GM23338 (cell line): ENCODE results near the gene CGNL1.

Experiments used
- CREB1 ChIP-seq: fragments of 250-450 bp; sonication (Bioruptor Pico); IDR thresholded peaks from 2 replicates; pipeline ENCODE4 v1.5.0; 2020; ENCODE audit warnings: low read depth, mild to moderate bottlenecking, moderate library complexity
- EZH2 ChIP-seq: fragments of 200-600 bp; sonication (generic); IDR thresholded peaks from one replicate; pipeline ENCODE4 v1.8.0; 2017; ENCODE audit warnings: antibody characterized with exemption, mild to moderate bottlenecking, low read depth; ENCODE audit not compliant: unreplicated experiment
- EZH2phosphoT487 ChIP-seq: fragments of 200-600 bp; sonication (generic); IDR thresholded peaks from one replicate; pipeline ENCODE4 v1.8.1; 2018; ENCODE audit warnings: antibody characterized with exemption; ENCODE audit not compliant: unreplicated experiment
- JUNB ChIP-seq: IDR thresholded peaks from one replicate; pipeline ENCODE4 v1.6.1; 2016; ENCODE audit warnings: antibody characterized with exemption; ENCODE audit not compliant: unreplicated experiment
- NANOG ChIP-seq: IDR thresholded peaks from 2 replicates; pipeline ENCODE4 v1.6.1; 2016; ENCODE audit warnings: antibody characterized with exemption, borderline replicate concordance
- POLR2AphosphoS5 ChIP-seq: IDR thresholded peaks from 2 replicates; pipeline ENCODE4 v1.6.1; 2016; ENCODE audit warnings: antibody characterized with exemption, low read depth
- STAT1 ChIP-seq: IDR thresholded peaks from one replicate; pipeline ENCODE4 v1.6.1; 2016; ENCODE audit warnings: antibody characterized with exemption; ENCODE audit not compliant: unreplicated experiment
- ZNF114 ChIP-seq: fragments of 250-450 bp; sonication (Bioruptor Pico); IDR thresholded peaks from 2 replicates; pipeline ENCODE4 v1.5.0; 2020; ENCODE audit warnings: mild to moderate bottlenecking, moderate library complexity
- TF ChIP-seq, protein P1 (sequence below), 2 experiments: fragments of 200-600 bp in 1 of 2; sonication (generic) in 1 of 2; conservative IDR thresholded peaks; 2 replicates each; pipeline versions ENCODE4 v1.5.1 to v1.6.1; 2016 to 2017; ENCODE audit warnings: antibody characterized with exemption in 2 of 2, low read depth in 2 of 2, mild to moderate bottlenecking in 2 of 2, moderate library complexity in 1 of 2
- TF ChIP-seq, protein P2 (sequence below): IDR thresholded peaks from one replicate; pipeline ENCODE4 v1.6.1; 2018; ENCODE audit warnings: antibody characterized with exemption; ENCODE audit not compliant: unreplicated experiment

GRCh38 chr15:57444877-57445513 lies 68.7 kb downstream of the CGNL1 start:
- TF ChIP-seq, protein P1, sequence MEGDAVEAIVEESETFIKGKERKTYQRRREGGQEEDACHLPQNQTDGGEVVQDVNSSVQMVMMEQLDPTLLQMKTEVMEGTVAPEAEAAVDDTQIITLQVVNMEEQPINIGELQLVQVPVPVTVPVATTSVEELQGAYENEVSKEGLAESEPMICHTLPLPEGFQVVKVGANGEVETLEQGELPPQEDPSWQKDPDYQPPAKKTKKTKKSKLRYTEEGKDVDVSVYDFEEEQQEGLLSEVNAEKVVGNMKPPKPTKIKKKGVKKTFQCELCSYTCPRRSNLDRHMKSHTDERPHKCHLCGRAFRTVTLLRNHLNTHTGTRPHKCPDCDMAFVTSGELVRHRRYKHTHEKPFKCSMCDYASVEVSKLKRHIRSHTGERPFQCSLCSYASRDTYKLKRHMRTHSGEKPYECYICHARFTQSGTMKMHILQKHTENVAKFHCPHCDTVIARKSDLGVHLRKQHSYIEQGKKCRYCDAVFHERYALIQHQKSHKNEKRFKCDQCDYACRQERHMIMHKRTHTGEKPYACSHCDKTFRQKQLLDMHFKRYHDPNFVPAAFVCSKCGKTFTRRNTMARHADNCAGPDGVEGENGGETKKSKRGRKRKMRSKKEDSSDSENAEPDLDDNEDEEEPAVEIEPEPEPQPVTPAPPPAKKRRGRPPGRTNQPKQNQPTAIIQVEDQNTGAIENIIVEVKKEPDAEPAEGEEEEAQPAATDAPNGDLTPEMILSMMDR (conservative IDR thresholded peaks at IDR 0.05; ENCODE audit: low read depth in 2 of 2) = no peak
- TF ChIP-seq, protein P2, sequence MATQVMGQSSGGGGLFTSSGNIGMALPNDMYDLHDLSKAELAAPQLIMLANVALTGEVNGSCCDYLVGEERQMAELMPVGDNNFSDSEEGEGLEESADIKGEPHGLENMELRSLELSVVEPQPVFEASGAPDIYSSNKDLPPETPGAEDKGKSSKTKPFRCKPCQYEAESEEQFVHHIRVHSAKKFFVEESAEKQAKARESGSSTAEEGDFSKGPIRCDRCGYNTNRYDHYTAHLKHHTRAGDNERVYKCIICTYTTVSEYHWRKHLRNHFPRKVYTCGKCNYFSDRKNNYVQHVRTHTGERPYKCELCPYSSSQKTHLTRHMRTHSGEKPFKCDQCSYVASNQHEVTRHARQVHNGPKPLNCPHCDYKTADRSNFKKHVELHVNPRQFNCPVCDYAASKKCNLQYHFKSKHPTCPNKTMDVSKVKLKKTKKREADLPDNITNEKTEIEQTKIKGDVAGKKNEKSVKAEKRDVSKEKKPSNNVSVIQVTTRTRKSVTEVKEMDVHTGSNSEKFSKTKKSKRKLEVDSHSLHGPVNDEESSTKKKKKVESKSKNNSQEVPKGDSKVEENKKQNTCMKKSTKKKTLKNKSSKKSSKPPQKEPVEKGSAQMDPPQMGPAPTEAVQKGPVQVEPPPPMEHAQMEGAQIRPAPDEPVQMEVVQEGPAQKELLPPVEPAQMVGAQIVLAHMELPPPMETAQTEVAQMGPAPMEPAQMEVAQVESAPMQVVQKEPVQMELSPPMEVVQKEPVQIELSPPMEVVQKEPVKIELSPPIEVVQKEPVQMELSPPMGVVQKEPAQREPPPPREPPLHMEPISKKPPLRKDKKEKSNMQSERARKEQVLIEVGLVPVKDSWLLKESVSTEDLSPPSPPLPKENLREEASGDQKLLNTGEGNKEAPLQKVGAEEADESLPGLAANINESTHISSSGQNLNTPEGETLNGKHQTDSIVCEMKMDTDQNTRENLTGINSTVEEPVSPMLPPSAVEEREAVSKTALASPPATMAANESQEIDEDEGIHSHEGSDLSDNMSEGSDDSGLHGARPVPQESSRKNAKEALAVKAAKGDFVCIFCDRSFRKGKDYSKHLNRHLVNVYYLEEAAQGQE = no peak
- TF ChIP-seq STAT1 (no peak), POLR2AphosphoS5 (no peak), EZH2phosphoT487 (no peak), EZH2 (no peak), CREB1 (no peak), NANOG (no peak), ZNF114 (CRISPR knock-in tag) (no peak), JUNB (no peak)
